ENCODE results near the gene CMTM5. TPM values are rescaled to one million over a fixed set of nuclear protein-coding genes. Genes with fewer than 3 reads are reported as not detected.

CMTM5 gene
- total and polyA plus RNA-seq, 2 donors (not counting 3 experiments of a cell fraction or from before 2014, with no cell fraction given) = not detected

GRCh38 chr14:23364164-23365035 is 12.4 kb upstream of the CMTM5 start:
- H3K4me2 ChIP-seq (ENCODE audit: insufficient read depth, low read length) = no peak overlapping the region
- dilution Hi-C loops (cut with MboI; ENCODE audit: extremely low pct_ligation_motif_present, low sequenced_read_pairs) (no loop called here), intact Hi-C loops (cut with micrococcal nuclease) (no loop called here)
- no TSS peak for BruUV-seq (replicated peaks)
- CTCF ChIA-PET = no interaction called here
- FAIRE-seq (no peak), DNase-seq (ENCODE audit: low read depth, low spot score) (no peak)
- H3K79me2 ChIP-seq (ENCODE audit: control insufficient read depth, insufficient read depth, low read length) = no peaks in the 10 kb centered on the region
- no peaks in the 10 kb centered on the region for H3K36me3 ChIP-seq (ENCODE audit: control insufficient read depth in 2 of 2, extremely low read depth in 1 of 2, insufficient read depth in 2 of 2, low read length in 2 of 2)
- no peak overlapping the region for H2AFZ ChIP-seq (ENCODE audit: low read depth, low read length)
- H3K4me3 ChIP-seq (replicated peaks in 1 of 3; ENCODE audit: insufficient read depth in 1 of 3, low read depth in 1 of 3, low read length in 3 of 3) = no peak overlapping the region
- POLR2A ChIA-PET = no interaction called here
- H3K4me1 ChIP-seq (ENCODE audit: control insufficient read depth, extremely low read depth, insufficient read depth, low read length) = no peaks in the 10 kb centered on the region
- no peak overlapping the region for H3K27ac ChIP-seq (ENCODE audit: insufficient read depth, low read depth, low read length)
- H3K9me3 ChIP-seq (replicated peaks; ENCODE audit: control insufficient read depth, insufficient read depth, low read length) = no peaks in the 10 kb centered on the region
- H4K20me1 ChIP-seq (replicated peaks; ENCODE audit: control insufficient read depth, extremely low read depth, insufficient read depth, low read length) = no peaks in the 10 kb centered on the region
- no peak overlapping the region for H3K9ac ChIP-seq (replicated peaks; ENCODE audit: extremely low read depth, insufficient read depth, low read length)
- no peak for TF ChIP-seq CTCF (IDR thresholded peaks at IDR 0.05; ENCODE audit: extremely low read depth in 1 of 2, insufficient read depth in 1 of 2, low read depth in 1 of 2, low read length in 2 of 2)
- TF ChIP-seq EZH2 (IDR thresholded peaks at IDR 0.05; ENCODE audit: borderline replicate concordance, low read depth, low read length, severe bottlenecking) = peak; percentile 37
- H3K9me1 ChIP-seq (replicated peaks; ENCODE audit: control insufficient read depth, extremely low read depth, insufficient read depth, low read length) = no peaks in the 10 kb centered on the region
- peaks cover 42 to 47% of the 10 kb centered on the region in 2 experiments for H3K27me3 ChIP-seq (ENCODE audit: control insufficient read depth in 2 of 2, insufficient read depth in 2 of 2, low read length in 2 of 2)

- DNase-seq (ENCODE audit: low read depth, low spot score) = no peak
- dilution Hi-C loops (cut with MboI; ENCODE audit: extremely low pct_ligation_motif_present, low sequenced_read_pairs) (no loop called here), intact Hi-C loops (cut with micrococcal nuclease) (no loop called here)
- Histone ChIP-seq H3K27me3 (ENCODE audit: control insufficient read depth in 2 of 2, insufficient read depth in 2 of 2, low read length in 2 of 2) (peaks cover 42 to 47% of the 10 kb centered on the region in 2 experiments), H3K9ac (replicated peaks; ENCODE audit: extremely low read depth, insufficient read depth, low read length) (no peak within 1 kb of the TSS), H4K20me1 (replicated peaks; ENCODE audit: control insufficient read depth, extremely low read depth, insufficient read depth, low read length) (no peaks in the 10 kb centered on the region), H3K4me2 (ENCODE audit: insufficient read depth, low read length) (no peak within 1 kb of the TSS), H3K9me1 (replicated peaks; ENCODE audit: control insufficient read depth, extremely low read depth, insufficient read depth, low read length) (no peaks in the 10 kb centered on the region), H3K4me1 (ENCODE audit: control insufficient read depth, extremely low read depth, insufficient read depth, low read length) (no peaks in the 10 kb centered on the region), H3K36me3 (ENCODE audit: control insufficient read depth in 2 of 2, extremely low read depth in 1 of 2, insufficient read depth in 2 of 2, low read length in 2 of 2) (no peaks in the 10 kb centered on the region), H3K9me3 (replicated peaks; ENCODE audit: control insufficient read depth, insufficient read depth, low read length) (no peaks in the 10 kb centered on the region), H3K4me3 (replicated peaks in 1 of 3; ENCODE audit: insufficient read depth in 1 of 3, low read depth in 1 of 3, low read length in 3 of 3) (no peak within 1 kb of the TSS), H3K79me2 (ENCODE audit: control insufficient read depth, insufficient read depth, low read length) (no peaks in the 10 kb centered on the region), H2AFZ (ENCODE audit: low read depth, low read length) (no peak within 1 kb of the TSS), H3K27ac (ENCODE audit: insufficient read depth, low read depth, low read length) (no peak within 1 kb of the TSS)
- no peak for TF ChIP-seq FOS (IDR thresholded peaks at IDR 0.05; ENCODE audit: borderline replicate concordance, insufficient read depth, low read length)
- TF ChIP-seq MAX (IDR thresholded peaks at IDR 0.05; ENCODE audit: insufficient read depth, insufficient read length) = no peak
- peak; percentile 90 for TF ChIP-seq EZH2 (IDR thresholded peaks at IDR 0.05; ENCODE audit: borderline replicate concordance, low read depth, low read length, severe bottlenecking)
- TF ChIP-seq MYC (IDR thresholded peaks at IDR 0.05; ENCODE audit: low read depth, low read length) = no peak
- POLR2A ChIA-PET = no interaction called here
- CTCF ChIA-PET = no interaction called here
- no TSS peak for BruUV-seq (replicated peaks)
- no peak for FAIRE-seq
These were observed 11.7 kb upstream of the CMTM5 start, which contains the start of gene EFS for GRCh38 chr14:23365036-23365731. EFS (minus strand) TSS chr14:23365172; CDS start chr14:23365025, 147 bp downstream.
